Measurements from ENCODE around the gene SDSL.

DNA sequence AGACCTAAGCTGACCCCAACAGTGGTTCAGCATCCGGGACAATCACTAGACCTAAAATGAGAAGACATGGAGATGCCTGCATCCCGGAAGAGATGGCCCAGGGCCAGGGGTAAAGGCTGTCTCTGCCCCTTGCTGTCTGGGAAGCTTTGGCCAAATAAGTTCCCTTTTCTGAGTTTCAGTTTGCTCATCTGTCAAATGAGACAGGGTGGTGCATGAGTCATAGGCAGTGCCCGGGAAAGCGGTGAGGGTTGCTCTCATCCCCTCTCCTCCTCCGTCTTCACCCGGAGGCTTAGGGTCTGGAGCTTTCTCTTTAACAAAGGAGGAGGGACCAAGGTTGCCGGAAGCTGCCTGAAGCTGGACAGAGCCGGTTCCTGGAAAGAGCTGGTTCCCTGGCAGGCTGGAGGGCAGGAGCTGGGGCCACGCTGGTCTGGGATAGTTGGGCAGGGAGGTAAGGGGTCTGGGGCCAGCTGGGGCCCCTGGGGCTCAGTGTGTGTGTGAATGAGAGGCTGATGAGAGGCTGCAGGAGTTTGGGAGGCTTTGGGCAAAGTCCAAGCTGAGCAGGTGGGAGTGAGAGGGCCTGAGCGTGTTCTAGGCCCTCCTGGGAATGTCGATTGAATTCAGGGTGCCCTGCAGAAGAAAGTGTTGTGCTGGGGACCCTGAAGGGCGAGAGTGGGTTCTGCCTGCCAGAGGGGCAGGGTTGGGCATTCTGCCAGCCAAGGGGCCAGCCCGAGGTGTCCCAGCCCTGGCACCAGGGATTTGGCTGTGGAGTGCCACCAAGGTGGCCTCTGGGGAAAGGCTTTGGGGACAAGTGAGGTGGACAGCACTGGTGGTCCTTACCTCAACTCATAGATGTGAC lies at the start of gene SDSL:
- TF ChIP-seq, protein P1, sequence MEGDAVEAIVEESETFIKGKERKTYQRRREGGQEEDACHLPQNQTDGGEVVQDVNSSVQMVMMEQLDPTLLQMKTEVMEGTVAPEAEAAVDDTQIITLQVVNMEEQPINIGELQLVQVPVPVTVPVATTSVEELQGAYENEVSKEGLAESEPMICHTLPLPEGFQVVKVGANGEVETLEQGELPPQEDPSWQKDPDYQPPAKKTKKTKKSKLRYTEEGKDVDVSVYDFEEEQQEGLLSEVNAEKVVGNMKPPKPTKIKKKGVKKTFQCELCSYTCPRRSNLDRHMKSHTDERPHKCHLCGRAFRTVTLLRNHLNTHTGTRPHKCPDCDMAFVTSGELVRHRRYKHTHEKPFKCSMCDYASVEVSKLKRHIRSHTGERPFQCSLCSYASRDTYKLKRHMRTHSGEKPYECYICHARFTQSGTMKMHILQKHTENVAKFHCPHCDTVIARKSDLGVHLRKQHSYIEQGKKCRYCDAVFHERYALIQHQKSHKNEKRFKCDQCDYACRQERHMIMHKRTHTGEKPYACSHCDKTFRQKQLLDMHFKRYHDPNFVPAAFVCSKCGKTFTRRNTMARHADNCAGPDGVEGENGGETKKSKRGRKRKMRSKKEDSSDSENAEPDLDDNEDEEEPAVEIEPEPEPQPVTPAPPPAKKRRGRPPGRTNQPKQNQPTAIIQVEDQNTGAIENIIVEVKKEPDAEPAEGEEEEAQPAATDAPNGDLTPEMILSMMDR (IDR thresholded peaks at IDR 0.05): no peak
- peak in 2 of 3 donors; percentile 70 to 71 for TF ChIP-seq POLR2A (IDR thresholded peaks at IDR 0.05)

All from body of pancreas (tissue), 4 donors.